ENCODE results near the gene CAPN12. TPM values are rescaled to one million over a fixed set of nuclear protein-coding genes. Genes with fewer than 3 reads are reported as not detected.

The CAPN12 gene
- total and polyA plus RNA-seq, 2 experiments from 2014 or later = 0.11 to 0.21 TPM

DNA sequence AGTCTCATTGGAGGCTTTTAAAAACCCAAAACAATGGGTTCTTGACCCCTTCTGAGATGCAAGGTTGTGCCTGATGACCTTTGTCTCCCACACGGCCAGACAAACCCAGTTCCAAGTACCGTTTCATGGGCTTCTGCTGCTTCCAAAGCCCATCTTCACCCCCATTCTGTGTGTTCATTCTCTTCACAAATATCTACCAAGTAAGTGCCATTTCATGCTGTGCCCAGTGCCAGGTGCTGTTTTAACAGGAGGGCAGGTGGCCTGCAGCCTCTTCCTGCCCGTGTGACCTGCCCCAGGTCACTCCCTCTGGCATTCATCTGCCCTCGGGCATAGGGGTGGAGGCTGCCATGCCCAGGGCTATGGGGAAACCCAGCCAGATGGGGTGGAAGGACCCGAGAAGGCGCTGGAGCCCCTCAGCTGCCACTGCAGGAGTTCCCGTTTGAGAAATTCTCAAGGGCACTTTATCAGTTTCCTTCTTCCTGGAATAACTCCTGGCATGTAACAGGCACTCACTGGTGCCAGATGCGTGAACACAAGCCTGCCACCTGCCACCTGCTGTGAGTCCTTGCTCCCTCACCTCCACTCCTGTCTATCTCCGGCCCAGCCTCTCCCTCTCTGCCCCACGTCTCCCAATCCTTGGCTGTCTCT, 12.5 kb downstream of the CAPN12 start:
- 77 to 81% methylated on average over 10 of the region's 10 CpGs for WGBS, 2 experiments (ENCODE audit: low coverage in 1 of 2, low lambda C conversion rate in 2 of 2, missing lambda C conversion rate in 2 of 2)
- no peak overlapping the region for H3K27ac ChIP-seq
- no peaks in the 10 kb centered on the region for H3K9me3 ChIP-seq (ENCODE audit: low read depth)
- H3K4me3 ChIP-seq = no peak overlapping the region
- DNase-seq = no peak
- H2AFZ ChIP-seq = no peak overlapping the region
- no peaks in the 10 kb centered on the region for H3K9me2 ChIP-seq (ENCODE audit: insufficient read depth)
- H4K20me1 ChIP-seq (ENCODE audit: insufficient read depth) = no peaks in the 10 kb centered on the region
- peaks cover 17% of the 10 kb centered on the region; the same call in 1 of the 2 replicates for H3K36me3 ChIP-seq (ENCODE audit: low read depth)
- in situ Hi-C loops (cut with MboI) = no loop called here
- no peaks in the 10 kb centered on the region for H3K4me1 ChIP-seq (ENCODE audit: insufficient read depth)
- H3K79me2 ChIP-seq (ENCODE audit: insufficient read depth) = no peaks in the 10 kb centered on the region
- TF ChIP-seq EZH2phosphoT487 (IDR thresholded peaks at IDR 0.05; ENCODE audit: insufficient read depth, low read depth) = no peak
- TF ChIP-seq EZH2 (IDR thresholded peaks at IDR 0.05; ENCODE audit: insufficient read depth, poor library complexity, severe bottlenecking) = no peak
- peaks cover 43% of the 10 kb centered on the region for H3F3A ChIP-seq (ENCODE audit: insufficient read depth)
- no peak overlapping the region for H3K4me2 ChIP-seq (ENCODE audit: unreplicated experiment)
- no peaks in the 10 kb centered on the region for H3K27me3 ChIP-seq (replicated peaks; ENCODE audit: insufficient read depth)
- no peak overlapping the region for H3K9ac ChIP-seq

- TF ChIP-seq EZH2 (IDR thresholded peaks at IDR 0.05; ENCODE audit: insufficient read depth, poor library complexity, severe bottlenecking) (no peak), EZH2phosphoT487 (IDR thresholded peaks at IDR 0.05; ENCODE audit: insufficient read depth, low read depth) (no peak)
- Histone ChIP-seq H3K9me3 (ENCODE audit: low read depth) (no peaks in the 10 kb centered on the region), H3K9ac (no peak overlapping the region), H3K9me2 (ENCODE audit: insufficient read depth) (no peaks in the 10 kb centered on the region), H3K27me3 (replicated peaks; ENCODE audit: insufficient read depth) (no peaks in the 10 kb centered on the region), H4K20me1 (ENCODE audit: insufficient read depth) (no peaks in the 10 kb centered on the region), H3F3A (ENCODE audit: insufficient read depth) (peaks cover 43% of the 10 kb centered on the region), H3K4me3 (no peak overlapping the region), H3K4me2 (ENCODE audit: unreplicated experiment) (no peak overlapping the region), H3K79me2 (ENCODE audit: insufficient read depth) (0 out of 2 replicates have a peak, but pooled peaks cover under 1% of the 10 kb centered on the region), H2AFZ (no peak overlapping the region), H3K4me1 (ENCODE audit: insufficient read depth) (no peaks in the 10 kb centered on the region), H3K36me3 (ENCODE audit: low read depth) (peaks cover 18% of the 10 kb centered on the region), H3K27ac (no peak overlapping the region)
- 88 to 89% methylated on average over 19 of the region's 19 CpGs for WGBS, 2 experiments (ENCODE audit: low coverage in 1 of 2, low lambda C conversion rate in 2 of 2, missing lambda C conversion rate in 2 of 2)
- in situ Hi-C loops (cut with MboI) = no loop called here
- no peak for DNase-seq
Measured at GRCh38 chr19:38730731-38731589, 13.3 kb downstream of the CAPN12 start.

GRCh38 chr19:38730470-38730730, 13.9 kb downstream of the CAPN12 start:
- H3K4me1 ChIP-seq (ENCODE audit: insufficient read depth) = no peaks in the 10 kb centered on the region
- H3K79me2 ChIP-seq (ENCODE audit: insufficient read depth) = 0 out of 2 replicates have a peak, but pooled peaks cover 5% of the 10 kb centered on the region
- peaks cover 43% of the 10 kb centered on the region for H3F3A ChIP-seq (ENCODE audit: insufficient read depth)
- WGBS, 2 experiments (ENCODE audit: low coverage in 1 of 2, low lambda C conversion rate in 2 of 2, missing lambda C conversion rate in 2 of 2) = 88 to 90% methylated on average over 7 of the region's 7 CpGs
- no peak overlapping the region for H3K4me2 ChIP-seq (ENCODE audit: unreplicated experiment)
- H3K27ac ChIP-seq = no peak overlapping the region
- no peaks in the 10 kb centered on the region for H4K20me1 ChIP-seq (ENCODE audit: insufficient read depth)
- no peak for DNase-seq
- peaks cover 24% of the 10 kb centered on the region for H3K36me3 ChIP-seq (ENCODE audit: low read depth)
- in situ Hi-C loops (cut with MboI) = no loop called here
- H3K9me2 ChIP-seq (ENCODE audit: insufficient read depth) = no peaks in the 10 kb centered on the region
- TF ChIP-seq EZH2phosphoT487 (IDR thresholded peaks at IDR 0.05; ENCODE audit: insufficient read depth, low read depth) = no peak
- no peak overlapping the region for H3K4me3 ChIP-seq
- no peak overlapping the region for H3K9ac ChIP-seq
- no peaks in the 10 kb centered on the region for H3K9me3 ChIP-seq (ENCODE audit: low read depth)
- no peak overlapping the region for H2AFZ ChIP-seq
- no peaks in the 10 kb centered on the region for H3K27me3 ChIP-seq (replicated peaks; ENCODE audit: insufficient read depth)

DNA sequence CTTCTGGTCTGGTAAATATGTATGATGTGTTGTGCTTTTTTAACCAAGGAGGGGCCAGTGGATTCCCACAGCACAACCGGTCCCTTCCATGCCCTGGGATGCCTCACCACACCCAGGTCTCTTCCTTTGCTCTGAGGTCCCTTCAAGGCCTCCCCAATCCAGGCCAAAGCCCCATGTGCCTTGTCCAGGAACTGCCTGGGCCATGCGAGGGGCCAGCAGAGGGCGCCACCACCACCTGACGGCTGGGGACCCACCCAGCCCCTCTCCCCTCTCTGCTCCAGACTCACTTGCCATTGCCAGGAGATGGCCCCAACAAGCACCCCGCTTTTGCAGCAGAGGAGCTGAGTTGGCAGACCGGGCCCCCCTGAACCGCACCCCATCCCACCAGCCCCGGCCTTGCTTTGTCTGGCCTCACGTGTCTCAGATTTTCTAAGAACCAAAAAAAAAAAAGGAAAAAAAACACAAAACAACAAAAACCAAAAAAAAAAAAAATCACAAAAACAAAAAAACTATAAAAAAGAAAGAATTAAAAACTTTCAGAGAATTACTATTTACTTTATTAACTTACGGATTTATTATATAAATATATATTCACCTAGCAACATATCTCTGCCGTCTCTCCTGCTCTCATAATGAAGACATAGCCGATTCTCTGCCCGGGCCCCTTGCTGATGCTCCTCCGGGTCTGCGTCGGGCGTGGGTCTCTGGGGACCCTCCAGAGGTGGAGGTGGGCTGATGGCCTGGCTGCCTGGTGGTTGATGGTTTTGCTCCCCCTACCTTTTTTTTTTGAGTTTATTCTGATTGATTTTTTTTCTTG, 14.4 kb downstream of the CAPN12 start:
- no peaks in the 10 kb centered on the region for H4K20me1 ChIP-seq (ENCODE audit: insufficient read depth)
- peaks cover 9% of the 10 kb centered on the region; the same call in 1 of the 2 replicates for H3K79me2 ChIP-seq (ENCODE audit: insufficient read depth)
- no peak overlapping the region for H3K4me3 ChIP-seq
- H3K9me2 ChIP-seq (ENCODE audit: insufficient read depth) = no peaks in the 10 kb centered on the region
- peaks cover 28% of the 10 kb centered on the region for H3K36me3 ChIP-seq (ENCODE audit: low read depth)
- H3K9me3 ChIP-seq (ENCODE audit: low read depth) = no peaks in the 10 kb centered on the region
- H3K4me2 ChIP-seq (ENCODE audit: unreplicated experiment) = no peak overlapping the region
- in situ Hi-C loops (cut with MboI) = no loop called here
- TF ChIP-seq EZH2phosphoT487 (IDR thresholded peaks at IDR 0.05; ENCODE audit: insufficient read depth, low read depth) (no peak), EZH2 (IDR thresholded peaks at IDR 0.05; ENCODE audit: insufficient read depth, poor library complexity, severe bottlenecking) (no peak)
- DNase-seq = peak; percentile 65
- H3F3A ChIP-seq (ENCODE audit: insufficient read depth) = peaks cover 38% of the 10 kb centered on the region
- no peak overlapping the region for H2AFZ ChIP-seq
- no peaks in the 10 kb centered on the region for H3K4me1 ChIP-seq (ENCODE audit: insufficient read depth)
- no peak overlapping the region for H3K27ac ChIP-seq
- 73 to 81% methylated on average over 14 to 17 of the region's 17 CpGs for WGBS, 2 experiments (ENCODE audit: low coverage in 1 of 2, low lambda C conversion rate in 2 of 2, missing lambda C conversion rate in 2 of 2)
- H3K27me3 ChIP-seq (replicated peaks; ENCODE audit: insufficient read depth) = no peaks in the 10 kb centered on the region
- H3K9ac ChIP-seq = no peak overlapping the region

Data from GM23248 (cell line).